HG03097 (cell line): Measurements from ENCODE around the gene VAV3.
A peak's percentile ranks its signal among the peaks of the same experiment; 100 is the strongest.

Experiments
- ATAC-seq: cut with Tn5 transposase; IDR thresholded peaks from one replicate; pipeline ENCODE4 v1.9.1; 2021; ENCODE audit not compliant: unreplicated experiment, low FRiP score

VAV3 gene

GRCh38 chr1:107939256-107939655, 25.7 kb downstream of the VAV3 start:
- no peak for ATAC-seq

DNA sequence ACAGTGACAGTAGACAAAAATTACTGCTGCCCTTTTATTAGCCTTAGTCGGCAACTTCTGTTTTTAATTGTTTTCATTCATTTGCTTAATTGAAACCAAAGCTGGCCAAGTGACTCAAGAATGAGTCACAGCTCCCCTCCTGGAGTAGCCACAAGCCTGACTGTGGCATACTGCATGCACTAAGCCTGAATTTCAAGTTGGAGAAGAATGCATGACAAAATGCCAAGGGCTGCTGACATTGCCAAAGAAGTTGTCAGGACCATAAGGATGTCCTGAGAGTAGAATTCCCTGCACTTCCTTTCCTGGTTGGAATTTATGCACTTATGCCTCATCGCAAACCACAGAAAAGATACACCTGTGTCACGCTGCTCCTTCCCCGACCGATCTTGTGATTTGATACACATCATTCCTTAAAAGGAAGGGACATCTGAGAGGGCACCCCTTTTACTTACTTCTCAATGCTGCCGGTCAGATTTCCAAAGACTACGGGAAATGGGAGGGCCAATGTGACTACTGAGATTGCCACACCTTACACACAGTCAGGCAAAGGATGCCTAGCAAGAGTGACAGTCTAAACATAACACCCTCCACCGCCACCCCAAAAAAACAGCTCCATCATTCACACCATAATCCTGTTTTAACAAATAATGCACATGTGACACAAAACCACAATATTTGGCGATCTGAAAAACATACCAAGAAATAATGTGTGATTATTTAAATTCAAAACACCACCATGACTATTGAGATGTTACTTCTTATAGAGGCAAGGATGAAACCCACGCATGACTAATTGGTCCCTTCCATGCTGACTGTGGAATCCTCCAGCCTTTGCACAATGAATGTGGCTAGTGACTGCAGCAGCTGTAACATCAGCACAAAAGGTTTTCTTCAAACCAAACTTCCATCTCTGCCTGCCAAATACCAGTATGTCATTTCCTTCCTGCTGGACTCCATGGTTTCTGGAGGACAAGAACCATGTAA, 28.2 kb downstream of the VAV3 start:
- ATAC-seq = no peak

DNA sequence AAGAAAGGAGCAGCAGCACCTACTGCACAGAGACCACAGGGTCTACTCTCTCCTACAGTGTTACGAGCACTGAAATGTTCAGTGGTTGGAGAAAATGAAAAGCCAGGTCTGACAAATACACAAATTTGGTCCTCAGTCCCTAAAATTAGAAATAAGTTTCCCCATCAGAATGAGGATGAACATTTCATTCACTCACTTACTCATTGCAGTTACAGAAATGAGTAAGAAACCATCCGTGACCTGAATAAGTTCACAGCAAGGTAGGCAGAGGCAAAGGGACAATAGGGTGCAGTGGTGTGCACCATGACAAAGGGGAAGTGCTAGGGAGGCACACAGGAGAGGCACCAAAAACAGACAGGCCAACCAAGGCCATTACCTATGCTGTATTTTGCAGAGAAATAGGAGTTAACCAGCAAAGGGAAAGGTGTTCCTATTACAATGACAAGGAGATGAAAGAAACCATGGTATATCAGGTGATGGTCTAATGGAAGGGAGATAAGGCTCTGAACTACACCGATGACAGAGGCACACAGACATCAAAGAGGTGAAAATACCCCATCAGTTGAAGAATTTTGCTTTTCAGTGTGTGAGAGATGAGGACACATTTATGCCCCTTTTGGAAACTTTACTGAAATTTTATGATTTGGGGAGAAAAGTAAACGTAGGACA, 29.4 kb downstream of the VAV3 start:
- ATAC-seq = peak; percentile 91

DNA sequence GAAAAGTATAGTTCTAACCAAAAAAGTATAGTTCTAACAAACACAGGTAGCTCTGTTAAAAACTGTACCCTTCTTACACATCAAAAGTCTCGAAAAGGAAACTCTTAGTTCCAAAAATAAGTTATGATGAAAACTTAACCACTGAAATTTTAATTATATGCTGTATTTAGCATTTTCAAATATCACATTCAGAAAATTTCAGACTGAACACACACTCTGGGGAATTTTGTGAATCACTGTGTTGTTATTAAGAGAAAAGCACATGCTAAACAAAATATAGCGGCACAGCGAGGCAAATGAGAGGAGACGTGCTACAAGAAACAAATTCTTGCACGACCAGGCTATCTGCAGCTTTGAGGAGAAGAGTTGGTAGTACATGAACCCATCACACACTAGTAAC, 30.4 kb downstream of the VAV3 start:
- ATAC-seq = no peak

DNA sequence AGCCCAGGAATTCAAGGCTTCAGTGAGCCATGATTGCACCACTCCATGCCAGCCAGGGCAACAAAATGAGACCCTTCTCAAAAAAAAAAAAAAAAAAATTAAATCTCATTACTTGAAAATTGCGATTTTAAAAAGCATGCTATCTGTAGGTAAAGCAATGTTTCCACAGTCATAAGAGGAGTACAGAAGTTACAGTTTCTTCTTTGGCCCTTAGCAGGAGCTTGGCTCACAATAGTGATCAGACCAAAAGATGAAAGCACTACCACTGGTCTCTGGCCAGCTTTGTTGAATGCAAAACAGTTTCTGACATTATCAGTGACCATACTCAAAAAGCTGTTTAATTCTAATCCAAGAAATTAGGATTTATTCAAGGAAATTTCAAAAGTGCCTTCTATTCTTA, 31.2 kb downstream of the VAV3 start:
- no peak for ATAC-seq

DNA sequence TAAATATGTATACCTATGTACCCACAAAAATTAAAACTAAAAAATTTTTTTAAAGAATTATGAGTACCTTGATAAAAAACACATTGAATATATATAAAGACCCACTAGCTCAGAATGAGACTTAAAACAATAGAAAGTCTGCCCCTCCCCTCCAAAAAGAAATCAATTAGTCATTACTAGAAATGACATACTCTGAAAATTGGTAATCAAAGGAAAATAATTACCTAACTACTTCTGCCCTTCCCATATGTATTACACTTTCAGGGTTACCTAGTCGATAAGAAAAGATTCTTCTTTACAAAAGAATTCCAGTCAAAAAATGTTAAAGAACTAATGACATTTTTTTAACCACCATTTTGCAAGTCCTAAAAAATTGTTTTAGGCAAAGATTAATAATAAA, 34.7 kb downstream of the VAV3 start:
- no peak for ATAC-seq

DNA sequence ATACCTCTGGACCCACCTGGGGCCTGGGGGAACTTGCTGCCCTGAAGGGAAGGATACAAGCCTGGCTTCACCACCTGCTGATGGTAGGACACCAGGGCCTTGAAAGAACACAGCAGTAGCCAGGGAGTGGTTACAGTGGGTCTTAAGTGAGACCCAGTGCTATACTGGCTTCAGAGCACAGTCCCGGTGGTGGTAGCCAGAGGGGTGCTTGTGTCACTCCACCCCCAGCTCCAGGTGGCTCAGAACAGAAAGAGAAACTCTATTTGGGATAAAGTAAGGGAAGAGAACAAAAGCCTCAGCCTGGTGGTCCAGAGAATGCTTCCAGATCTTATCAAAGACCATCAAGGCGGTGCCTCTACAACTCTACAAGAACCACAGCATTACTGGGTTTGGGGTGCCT, 37.2 kb downstream of the VAV3 start:
- no peak for ATAC-seq

- no peak for ATAC-seq
Measured at GRCh38 chr1:107926436-107927080, 38.4 kb downstream of the VAV3 start.

DNA sequence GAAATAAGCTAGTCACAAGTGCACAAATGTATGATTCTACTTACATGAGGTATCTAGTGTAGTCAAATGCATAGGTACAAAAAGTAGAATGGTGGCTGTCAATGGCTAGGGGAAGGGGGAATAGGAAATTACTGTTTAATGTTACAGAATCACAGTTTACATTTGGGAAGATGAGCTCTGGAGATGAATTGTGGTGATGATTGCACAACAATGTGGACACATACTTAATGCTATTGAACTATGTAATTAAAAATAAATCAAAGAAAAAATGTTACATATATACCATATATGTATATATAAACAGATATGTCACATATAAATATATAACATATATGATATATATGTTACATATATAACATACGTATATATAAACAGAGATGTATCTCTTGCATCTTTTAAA, 39.4 kb downstream of the VAV3 start:
- no peak for ATAC-seq

DNA sequence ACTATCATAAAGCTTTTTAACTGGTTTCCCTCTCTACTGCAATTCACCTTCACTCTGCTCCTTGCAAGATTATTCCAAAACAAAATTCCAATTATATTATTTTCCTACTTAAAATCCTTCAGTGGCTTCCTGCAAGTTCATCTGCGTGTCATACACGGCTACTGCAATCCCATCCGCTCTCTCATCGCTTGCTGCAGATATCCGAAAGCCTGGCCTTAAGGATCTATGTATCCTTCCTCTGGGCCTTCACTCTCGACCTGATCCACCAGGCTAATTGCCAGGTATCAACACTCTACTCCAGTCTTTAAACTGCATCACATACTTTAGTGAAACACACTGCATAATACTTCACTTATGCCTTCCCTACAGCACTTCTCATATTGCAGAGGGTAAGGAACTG, 44.0 kb downstream of the VAV3 start:
- no peak for ATAC-seq

GRCh38 chr1:107920561-107920960, 44.4 kb downstream of the VAV3 start:
- no peak for ATAC-seq

DNA sequence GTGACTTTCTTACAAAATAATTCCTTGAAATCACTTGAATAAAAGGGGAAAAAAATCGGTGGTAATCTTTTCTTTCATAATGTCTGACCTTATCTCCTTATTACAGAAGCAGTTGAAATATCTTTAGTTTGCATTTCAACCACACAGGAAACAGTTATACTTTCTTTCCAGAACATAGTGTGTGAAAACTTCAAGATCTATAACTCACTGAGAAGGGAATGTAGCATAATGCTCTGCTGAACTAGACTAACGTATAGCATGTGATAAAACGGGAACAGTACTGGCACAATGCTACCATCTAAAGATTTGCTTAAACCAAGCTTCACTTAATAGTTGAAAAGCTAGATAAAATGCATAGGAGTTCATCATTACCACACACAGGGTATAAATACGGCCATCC, 45.0 kb downstream of the VAV3 start:
- no peak for ATAC-seq

DNA sequence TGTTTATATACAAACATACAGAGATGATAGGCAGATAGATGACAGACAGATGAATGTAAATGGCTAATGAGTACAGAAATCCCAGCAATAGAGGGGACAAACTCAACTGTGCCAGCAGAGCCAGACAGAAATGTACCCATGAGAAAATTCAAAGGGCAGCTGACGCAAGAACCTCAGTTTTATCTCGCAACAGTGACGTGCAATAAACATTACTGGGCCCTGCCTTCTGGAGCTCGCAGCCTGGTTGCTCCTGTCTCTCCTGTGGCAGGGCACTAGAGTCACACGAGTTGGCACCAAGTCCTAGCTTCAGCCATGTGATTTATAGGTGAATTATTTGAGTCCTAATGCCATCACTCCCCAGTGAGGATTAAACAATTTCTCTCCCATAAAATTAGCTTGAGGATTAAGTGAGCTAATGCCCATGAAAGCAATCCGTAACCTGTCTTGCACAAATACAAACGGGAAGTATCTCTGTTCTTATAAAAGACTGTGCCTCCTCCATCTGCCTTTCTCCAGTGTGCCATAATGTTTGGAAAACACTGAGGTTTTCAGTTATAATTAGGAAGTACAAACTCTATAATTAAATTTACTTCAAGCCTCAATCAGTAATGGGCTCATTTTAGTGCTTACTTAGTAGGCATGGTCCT, 50.7 kb downstream of the VAV3 start:
- ATAC-seq = no peak

DNA sequence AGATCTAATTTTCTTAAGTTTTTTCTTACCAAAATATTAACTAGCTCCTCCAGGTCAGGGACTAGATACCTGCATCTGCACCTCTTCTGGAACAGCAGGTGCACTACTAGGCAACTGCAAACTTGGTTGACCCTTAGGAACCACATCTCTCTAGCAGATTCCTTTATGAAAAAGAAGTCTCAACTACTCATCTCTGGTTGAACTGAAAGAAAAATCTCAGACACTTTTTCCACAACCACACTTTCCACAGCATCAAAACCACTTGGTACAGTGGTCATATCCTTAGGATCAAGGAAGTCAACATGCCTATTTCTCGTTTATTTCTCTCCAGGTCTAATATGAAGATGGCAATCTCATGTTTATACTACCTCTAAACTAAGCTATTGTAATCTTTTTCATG, 52.3 kb downstream of the VAV3 start:
- ATAC-seq = no peak

DNA sequence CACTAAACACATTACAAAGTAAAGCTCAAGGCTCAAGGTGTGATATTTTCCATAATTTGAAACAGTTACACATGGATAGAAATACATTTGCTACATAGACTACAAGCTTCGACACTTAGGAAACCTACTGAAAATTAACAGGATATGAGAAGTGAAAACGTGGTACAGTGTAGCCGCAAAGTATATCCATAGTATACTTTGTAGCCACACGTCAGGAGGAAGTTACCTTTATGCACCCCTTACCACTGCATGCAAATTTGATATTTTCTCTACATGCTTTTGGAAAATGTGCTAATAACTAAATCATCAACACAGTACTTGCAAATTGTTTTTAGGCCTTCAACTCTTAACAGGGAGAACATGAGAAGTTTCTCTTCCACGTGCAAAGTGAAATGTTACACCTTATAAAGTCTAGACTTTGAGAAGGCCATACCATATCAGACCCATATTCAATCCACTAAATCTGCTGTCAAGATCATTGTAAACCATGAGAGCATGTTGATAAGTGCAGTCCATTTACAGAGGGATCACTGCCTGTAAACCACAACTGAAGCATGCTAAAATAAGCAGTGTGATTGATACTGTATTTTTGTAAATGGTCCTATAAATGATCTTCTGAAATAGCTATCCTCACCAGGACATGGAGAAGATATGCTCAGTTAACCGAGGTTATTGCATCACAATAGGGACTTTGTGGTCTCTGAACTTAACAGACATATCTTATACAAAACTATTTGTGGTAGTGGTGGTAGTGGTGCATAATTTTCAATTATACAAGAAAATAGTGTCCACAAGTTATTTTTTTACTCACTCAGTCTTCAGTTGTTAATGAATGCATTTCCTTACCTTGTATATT, 64.7 kb downstream of the VAV3 start:
- no peak for ATAC-seq

DNA sequence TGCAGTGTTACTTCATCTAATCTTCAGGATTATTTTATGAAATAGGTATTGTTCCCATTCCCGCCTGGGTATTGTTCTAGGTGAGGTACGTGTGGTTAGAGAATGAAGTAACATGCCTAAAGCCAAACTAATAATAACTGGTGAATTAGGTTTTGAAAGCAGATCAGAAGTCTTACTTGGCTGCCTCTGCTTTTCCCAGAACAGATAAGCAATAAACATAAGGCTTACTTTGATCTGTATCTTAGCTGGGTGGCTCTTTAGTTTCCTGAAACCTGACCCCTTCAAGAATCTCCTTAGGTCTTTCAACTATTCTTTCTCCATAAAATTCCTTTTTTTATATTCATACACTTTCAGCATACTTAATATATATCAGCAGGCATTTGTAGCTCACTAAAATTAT, 65.3 kb downstream of the VAV3 start:
- ATAC-seq = no peak

- ATAC-seq = no peak
Measured at GRCh38 chr1:107897438-107898345, 67.3 kb downstream of the VAV3 start.

- no peak for ATAC-seq
Measured at GRCh38 chr1:107896936-107897335, 68.0 kb downstream of the VAV3 start.

DNA sequence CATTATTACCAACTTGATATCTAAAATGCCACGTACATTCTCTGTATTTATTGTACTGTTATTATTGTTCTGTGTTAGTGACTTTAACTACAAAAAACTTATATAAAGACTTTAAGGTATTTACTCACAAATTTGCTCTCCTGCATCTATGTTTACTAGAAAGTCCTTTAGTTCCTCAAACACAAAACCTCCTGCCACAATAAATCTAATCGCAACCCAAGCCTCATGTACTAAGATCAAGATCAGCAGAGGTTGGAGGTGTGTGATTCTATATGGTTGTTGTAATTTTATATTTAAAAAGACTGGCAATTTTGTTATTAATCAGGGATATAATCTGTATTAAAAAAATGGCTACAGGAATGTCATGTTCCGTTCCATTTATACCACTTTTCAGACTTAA, 68.6 kb downstream of the VAV3 start:
- ATAC-seq = no peak
